Small intestine (tissue), 7 donors: ENCODE data around the gene COMP. TPM values are rescaled to one million over a fixed set of nuclear protein-coding genes. Genes with fewer than 3 reads are reported as not detected.

Experiments used
- DNase-seq, 2 donors: peaks; one replicate each; pipeline versions ENCODE4 v3.0.0 to v3.0.0-alpha.2; 2013
- FAIRE-seq: peaks from 2 replicates; lab custom pipeline; 2012; peaks lifted over from hg19 to GRCh38; lab: Jason Lieb, UNC
- H3K27ac ChIP-seq, 3 donors: one replicate each; pipeline ENCODE4 v1.5.1; 2013; ENCODE audit warnings: low read length in 2 of 3, mild to moderate bottlenecking in 2 of 3, control low read depth in 1 of 3, inconsistent platforms in 1 of 3, low read depth in 1 of 3, moderate library complexity in 1 of 3
- H3K27me3 ChIP-seq, 3 donors: one replicate each; pipeline ENCODE4 v1.6.1; 2013; ENCODE audit warnings: low read length in 3 of 3, inconsistent platforms in 1 of 3; ENCODE audit not compliant: control insufficient read depth in 3 of 3, insufficient read depth in 3 of 3
- H3K36me3 ChIP-seq, 3 donors: one replicate each; pipeline ENCODE4 v1.6.1; 2013; ENCODE audit warnings: low read length in 3 of 3, inconsistent platforms in 1 of 3, low read depth in 1 of 3, mild to moderate bottlenecking in 1 of 3, moderate library complexity in 1 of 3; ENCODE audit not compliant: control insufficient read depth in 3 of 3, insufficient read depth in 2 of 3
- H3K4me1 ChIP-seq, 3 donors: one replicate each; pipeline ENCODE4 v1.6.1; 2013; ENCODE audit warnings: low read length in 2 of 3, inconsistent platforms in 1 of 3, low read depth in 1 of 3, mild to moderate bottlenecking in 1 of 3, moderate library complexity in 1 of 3; ENCODE audit not compliant: control insufficient read depth in 3 of 3, insufficient read depth in 2 of 3
- H3K4me3 ChIP-seq, 3 donors: one replicate each; pipeline ENCODE4 v1.5.1; 2013; ENCODE audit warnings: low read length in 3 of 3, control low read depth in 1 of 3, inconsistent platforms in 1 of 3, low read depth in 1 of 3, mild to moderate bottlenecking in 1 of 3, moderate library complexity in 1 of 3
- H3K9me3 ChIP-seq, 2 donors: one replicate each; pipeline ENCODE4 v1.6.1; 2013; ENCODE audit warnings: low read depth in 1 of 2, low read length in 1 of 2; ENCODE audit not compliant: control insufficient read depth in 2 of 2, insufficient read depth in 1 of 2
- WGBS, 3 donors: extraction: QIAGEN DNeasy Blood & Tissue Kit; methylation state at CpG; one replicate each; pipeline ENCODE4 v1.1.7; 2013; 5-methylcytosine and 5-hydroxymethylcytosine counted together
- polyA plus RNA-seq, 4 donors: library from polyadenylated mRNA; stranded (reverse) in 3 of 4; unstranded in 1 of 4; fragments of 200-250 nt in 3 of 4; fragments of 120-200 nt in 1 of 4; gene quantifications; one replicate each; pipeline versions ENCODE4 v1.2.1 to v1.2.3, GENCODE V29; 2013
- donor health status: healthy with polysubstance abuse.
- donor health status: control.
- donor health status: control.
- donor health status: Bipolar disorder and iron deficiency.
- donor health status: healthy.

The COMP gene
- polyA plus RNA-seq, 4 donors: 0.68 to 1.8 TPM; not detected in 2

DNA sequence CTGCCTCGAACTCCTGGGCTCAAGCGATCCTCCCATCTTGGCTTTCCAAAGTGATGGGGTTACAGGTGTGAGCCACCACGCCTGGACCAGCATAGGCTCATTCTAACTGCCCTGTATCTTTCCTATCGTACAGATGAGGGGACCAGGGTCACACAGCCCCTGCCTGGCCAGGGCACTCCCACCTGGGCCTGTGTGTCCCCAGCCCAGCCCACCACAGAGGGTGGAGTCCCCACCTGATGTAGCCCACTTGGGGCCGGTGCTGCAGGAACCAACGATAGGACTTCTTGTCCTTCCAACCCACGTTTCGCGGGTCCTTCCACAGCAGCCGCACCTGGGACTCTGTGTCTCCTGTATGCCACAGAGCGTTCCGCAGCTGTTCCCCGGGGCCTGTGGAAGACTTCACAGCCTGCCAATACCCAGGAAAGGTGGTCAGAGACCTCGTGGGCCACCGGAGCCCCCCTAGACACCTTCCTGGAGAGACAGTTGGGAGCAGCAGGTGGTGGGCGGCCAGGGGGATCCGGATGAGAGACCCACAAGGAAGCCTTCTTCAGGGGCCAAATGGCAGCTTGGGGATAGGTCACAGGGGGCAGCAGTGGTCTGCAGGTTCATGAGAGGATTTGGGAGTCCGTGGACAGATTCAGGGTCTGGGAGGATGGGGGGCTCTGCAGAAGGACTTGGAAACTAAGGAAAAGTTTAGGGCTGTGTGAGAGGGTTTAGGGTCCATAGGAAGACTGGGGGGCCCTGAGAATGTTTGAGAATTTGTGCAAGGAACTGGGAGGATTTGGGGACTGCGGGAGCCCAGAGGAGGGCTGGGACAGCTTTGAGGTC, 6.9 kb downstream of the COMP start:
- H3K27me3 ChIP-seq: peaks cover 0 to 50% (median 20%) of the 10 kb centered on the region in 3 donors

DNA sequence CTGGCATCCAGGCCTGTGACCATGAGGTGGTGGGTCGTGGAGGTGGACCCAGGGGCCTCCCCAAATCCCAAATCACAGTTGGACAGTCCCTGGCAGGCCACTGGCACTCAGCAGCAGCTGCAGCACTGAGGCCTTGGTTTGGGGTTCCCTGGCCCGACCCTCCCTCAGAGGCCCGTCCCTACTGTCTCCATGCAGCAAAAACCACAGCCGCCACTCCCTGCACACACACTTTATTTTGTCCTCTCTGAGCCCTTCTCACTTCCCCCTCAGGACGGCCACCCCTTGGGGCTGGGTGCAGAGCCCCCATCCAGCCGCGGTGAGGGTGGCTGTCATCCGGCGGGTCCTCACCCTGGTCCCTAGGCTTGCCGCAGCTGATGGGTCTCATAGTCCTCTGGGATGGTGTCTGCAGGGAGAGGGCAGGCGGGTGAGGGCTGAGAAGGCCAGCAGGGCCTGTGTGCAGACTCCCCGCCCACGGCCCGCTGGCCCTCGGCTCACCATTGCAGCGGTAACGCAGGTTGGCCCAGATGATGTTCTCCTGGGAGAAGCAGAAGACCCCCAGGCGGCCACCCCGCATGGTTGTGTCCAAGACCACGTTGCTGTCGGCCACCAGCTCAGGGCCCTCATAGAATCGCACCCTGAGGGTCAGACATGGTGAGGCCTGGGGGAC, 8.4 kb downstream of the COMP start:
- DNase-seq (no peak), FAIRE-seq (no peak)
- H3K4me3 ChIP-seq: no peak overlapping the region
- peaks cover 0 to 10% (median 0%) of the 10 kb centered on the region in 3 donors for H3K36me3 ChIP-seq
- H3K9me3 ChIP-seq: no peaks in the 10 kb centered on the region
- H3K27ac ChIP-seq: no peak overlapping the region
- WGBS, 3 donors: 74 to 82% (median 78%) methylated on average over 21 to 22 of the region's 22 CpGs
- H3K27me3 ChIP-seq: peaks cover 0 to 50% (median 13%) of the 10 kb centered on the region in 3 donors
- peaks cover 0 to 23% (median 3%) of the 10 kb centered on the region in 3 donors for H3K4me1 ChIP-seq

More for the DNA sequence above, 6.9 kb downstream of the COMP start:
- Histone ChIP-seq H3K9me3 (no peaks in the 10 kb centered on the region), H3K36me3 (peaks cover 0 to 8% (median 0%) of the 10 kb centered on the region in 3 donors), H3K27ac (no peak overlapping the region), H3K4me3 (no peak overlapping the region), H3K4me1 (peaks cover 0 to 29% (median 3%) of the 10 kb centered on the region in 3 donors)
- no peak for DNase-seq
- FAIRE-seq: no peak
- 81 to 85% (median 83%) methylated on average over 19 of the region's 19 CpGs for WGBS, 3 donors

DNA sequence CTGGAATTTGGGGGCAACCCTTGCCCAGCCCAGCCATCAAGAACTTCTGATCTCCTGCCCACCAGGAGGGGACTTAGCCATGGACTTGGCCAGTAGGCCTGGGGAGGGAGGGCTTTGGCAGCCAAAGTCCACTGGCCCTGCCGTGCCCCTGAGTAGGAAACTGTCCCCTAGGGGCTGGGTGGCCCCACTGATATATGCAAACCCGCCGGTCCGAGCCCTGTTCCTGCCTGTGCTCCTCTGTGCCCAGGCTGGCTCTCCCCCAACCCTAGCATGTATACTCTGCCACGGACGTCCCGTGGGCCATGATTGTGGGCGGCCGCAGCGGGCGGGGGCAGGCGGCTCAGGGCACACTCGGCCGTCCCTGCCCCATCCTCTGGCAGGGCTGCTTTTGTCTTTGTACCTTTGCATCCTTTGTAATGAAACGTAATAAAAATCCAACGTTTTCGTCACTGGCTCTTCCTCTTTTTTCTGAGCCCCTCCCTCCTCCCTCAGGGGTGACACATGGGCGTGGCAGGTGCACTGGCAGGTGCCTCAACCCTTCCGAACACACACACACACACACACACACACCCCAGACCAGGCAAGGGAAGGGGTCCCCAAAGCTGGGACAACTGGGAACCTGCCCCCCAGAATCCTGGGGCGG, 9.1 kb downstream of the COMP start:
- Histone ChIP-seq H3K27ac (no peak overlapping the region), H3K9me3 (no peaks in the 10 kb centered on the region), H3K36me3 (peaks cover 0 to 10% (median 0%) of the 10 kb centered on the region in 3 donors), H3K27me3 (peaks cover 0 to 48% (median 7%) of the 10 kb centered on the region in 3 donors), H3K4me1 (peaks cover 0 to 20% (median 3%) of the 10 kb centered on the region in 3 donors), H3K4me3 (no peak overlapping the region)
- 11 to 55% (median 36%) methylated on average over 20 of the region's 20 CpGs for WGBS, 3 donors
- DNase-seq (no peak), FAIRE-seq (no peak)

DNA sequence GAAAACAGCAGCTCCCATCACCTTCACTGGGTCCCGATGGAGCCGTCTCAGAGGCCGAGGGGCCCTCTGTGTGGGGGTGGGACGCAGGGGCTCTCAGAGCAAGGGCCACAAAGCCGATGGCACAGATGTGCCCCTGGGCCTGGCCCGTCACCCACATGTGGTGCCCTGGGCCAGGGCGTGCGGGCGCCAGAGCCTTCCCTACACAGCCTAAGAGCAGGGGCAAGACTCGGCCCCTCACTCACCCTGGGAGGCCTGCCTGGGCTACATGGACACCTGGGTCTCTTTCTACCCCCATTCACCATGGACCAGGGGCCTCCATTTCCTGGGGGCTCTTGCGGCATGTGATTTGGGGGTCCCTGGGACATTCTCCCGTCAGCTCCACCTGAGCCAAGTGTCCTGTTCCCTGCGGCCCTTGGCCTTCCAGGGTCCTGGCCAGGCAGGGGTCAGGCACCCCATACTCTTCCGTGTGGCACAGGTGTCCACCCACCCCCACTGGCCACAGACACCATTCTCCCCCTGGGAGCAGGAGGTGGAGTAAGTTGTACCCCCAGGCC, 10.0 kb downstream of the COMP start:
- Histone ChIP-seq H3K27me3 (peaks cover 0 to 41% (median 0%) of the 10 kb centered on the region in 3 donors), H3K4me3 (no peak overlapping the region), H3K4me1 (peaks cover 0 to 20% (median 3%) of the 10 kb centered on the region in 3 donors), H3K9me3 (no peaks in the 10 kb centered on the region), H3K27ac (no peak overlapping the region), H3K36me3 (peaks cover 0 to 18% (median 0%) of the 10 kb centered on the region in 3 donors)
- DNase-seq (no peak), FAIRE-seq (no peak)
- WGBS, 3 donors: 88 to 89% (median 88%) methylated on average over 11 to 14 of the region's 14 CpGs

DNA sequence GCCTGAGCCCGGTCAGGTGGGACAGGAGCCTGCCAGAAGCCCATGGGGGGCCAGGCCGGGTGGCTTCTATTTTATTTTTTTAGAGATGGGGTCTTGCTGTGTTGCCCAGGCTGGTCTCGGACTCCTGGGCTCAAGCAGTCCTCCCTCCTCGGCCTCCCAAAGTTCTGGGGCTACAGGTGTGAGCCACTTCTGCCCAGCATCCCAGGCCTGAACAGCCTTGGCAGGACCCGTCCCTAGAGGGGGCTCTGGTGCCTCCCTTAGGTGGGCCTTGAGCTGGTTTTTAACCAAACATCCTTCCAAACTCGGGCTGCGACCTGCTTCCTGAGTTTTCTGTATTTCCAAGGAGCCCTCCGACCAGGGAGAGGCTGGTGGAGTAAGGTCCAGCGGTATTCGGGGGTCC, 10.5 kb downstream of the COMP start:
- H3K36me3 ChIP-seq: peaks cover 0 to 23% (median 0%) of the 10 kb centered on the region in 3 donors
- H3K27me3 ChIP-seq: peaks cover 0 to 36% (median 0%) of the 10 kb centered on the region in 3 donors
- FAIRE-seq (no peak), DNase-seq (no peak)
- H3K9me3 ChIP-seq: no peaks in the 10 kb centered on the region
- peaks cover 0 to 16% (median 3%) of the 10 kb centered on the region in 3 donors for H3K4me1 ChIP-seq
- no peak overlapping the region for H3K27ac ChIP-seq
- WGBS, 3 donors: 73 to 77% (median 73%) methylated on average over 9 to 10 of the region's 10 CpGs
- no peak overlapping the region for H3K4me3 ChIP-seq

DNA sequence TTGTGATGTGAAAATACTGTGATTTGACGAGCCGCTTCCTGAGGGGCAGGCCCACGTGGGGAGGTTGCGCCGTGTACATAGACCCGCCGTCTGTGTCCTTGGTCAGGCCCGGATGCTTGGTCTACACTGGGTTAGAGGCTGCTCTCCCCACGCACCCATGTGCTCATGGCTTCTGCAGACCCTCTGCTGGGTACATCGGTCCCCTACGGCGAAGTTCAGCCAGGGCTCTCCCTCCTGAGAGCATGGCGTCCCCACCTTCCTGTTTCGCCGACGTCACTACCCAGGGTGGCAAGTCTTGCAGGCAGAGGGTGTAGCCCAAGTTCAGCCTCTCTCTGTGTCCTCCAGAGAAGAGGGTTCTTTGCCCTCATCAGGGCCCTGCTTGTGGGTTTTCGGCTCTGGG, 11.0 kb downstream of the COMP start:
- 85 to 88% (median 85%) methylated on average over 17 of the region's 17 CpGs for WGBS, 3 donors
- Histone ChIP-seq H3K27ac (no peak overlapping the region), H3K27me3 (peaks cover 0 to 32% (median 0%) of the 10 kb centered on the region in 3 donors), H3K4me3 (no peak overlapping the region), H3K9me3 (no peaks in the 10 kb centered on the region), H3K36me3 (peaks cover 0 to 26% (median 0%) of the 10 kb centered on the region in 3 donors), H3K4me1 (peaks cover 0 to 12% (median 0%) of the 10 kb centered on the region in 3 donors)
- DNase-seq (no peak), FAIRE-seq (no peak)

DNA sequence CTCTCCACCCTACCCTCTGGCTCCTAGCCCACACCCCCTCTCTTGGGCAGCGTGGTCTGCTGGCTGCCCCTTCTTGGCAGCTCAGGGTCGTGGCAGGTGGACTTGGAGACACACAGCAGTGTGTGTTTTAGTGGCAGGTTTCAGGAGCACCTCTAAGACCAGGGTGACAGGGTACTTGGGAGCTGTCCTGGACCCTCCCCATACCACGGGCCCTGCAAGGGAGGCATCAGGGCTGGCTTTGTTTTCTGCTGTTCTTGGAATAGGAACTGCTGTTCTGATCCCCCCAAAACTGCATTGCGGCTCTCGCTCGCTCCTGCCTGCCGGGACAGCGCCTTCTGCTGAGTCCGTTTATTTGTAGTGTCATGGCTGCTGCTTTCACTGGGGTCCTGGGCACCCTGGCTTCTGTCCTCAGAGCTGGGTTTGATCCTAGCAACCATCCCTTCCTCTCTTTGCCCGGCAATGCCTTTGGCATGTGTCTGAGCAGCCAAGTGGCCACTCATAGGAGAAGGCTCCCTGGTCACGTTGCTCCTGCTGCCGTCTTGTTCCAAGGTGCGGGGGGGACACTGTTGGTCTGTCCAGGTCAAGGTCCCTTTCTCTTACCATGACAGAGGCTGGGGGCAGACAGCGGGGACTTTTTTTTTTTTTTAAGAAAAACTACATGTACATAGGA, 12.1 kb downstream of the COMP start:
- no peak overlapping the region for H3K27ac ChIP-seq
- peaks cover 0 to 37% (median 0%) of the 10 kb centered on the region in 3 donors for H3K36me3 ChIP-seq
- FAIRE-seq (no peak), DNase-seq (no peak)
- peaks cover 0 to 8% (median 0%) of the 10 kb centered on the region in 3 donors for H3K4me1 ChIP-seq
- no peaks in the 10 kb centered on the region for H3K9me3 ChIP-seq
- WGBS, 3 donors: 69 to 80% (median 75%) methylated on average over 14 of the region's 14 CpGs
- H3K27me3 ChIP-seq: peaks cover 0 to 23% (median 0%) of the 10 kb centered on the region in 3 donors
- H3K4me3 ChIP-seq: no peak overlapping the region
